Stimulated activated CD4-positive, alpha-beta T cell treated with anti-CD3 and anti-CD28 coated beads, Interleukin-1b, Interleukin-23, amount 100 ng/mL, for 1 hour (primary cell): ENCODE data around the gene PPP1R14B.

Experiments used
- DNase-seq, 2 donors: peaks; one replicate each; pipeline ENCODE4 v3.0.0-alpha.2; 2020; ENCODE audit warnings: low read depth in 2 of 2

Gene PPP1R14B

GRCh38 chr11:64230985-64231365, 15.8 kb downstream of the PPP1R14B start:
- DNase-seq: no peak

GRCh38 chr11:64230171-64230984, 16.4 kb downstream of the PPP1R14B start, which contains the start of gene DNAJC4:
Gene DNAJC4 (plus strand): TSS chr11:64230548. CDS start chr11:64230855, 307 bp downstream.
- peak; percentile 69 to 76 for DNase-seq

GRCh38 chr11:64229744-64230170, 17.0 kb downstream of the PPP1R14B start:
- no peak for DNase-seq

- no peak for DNase-seq
Measured at GRCh38 chr11:64229090-64229743, 17.5 kb downstream of the PPP1R14B start.

GRCh38 chr11:64227405-64227956, 19.3 kb downstream of the PPP1R14B start:
- no peak for DNase-seq

- no peak for DNase-seq
Measured at GRCh38 chr11:64226507-64227051, 20.2 kb downstream of the PPP1R14B start.

GRCh38 chr11:64225608-64226506, 20.9 kb downstream of the PPP1R14B start, which contains the start of the genes NUDT22 and TRPT1:
Gene NUDT22 (plus strand): TSS chr11:64226274. CDS start chr11:64226653, 379 bp downstream.
Gene TRPT1 (minus strand): TSS chr11:64226186. CDS start chr11:64225860, 326 bp downstream.
- DNase-seq: peak; percentile 74 to 90

GRCh38 chr11:64224891-64225607, 21.7 kb downstream of the PPP1R14B start:
- DNase-seq: no peak

GRCh38 chr11:64224151-64224890, 22.4 kb downstream of the PPP1R14B start:
- no peak for DNase-seq

GRCh38 chr11:64223001-64223651, 23.6 kb downstream of the PPP1R14B start:
- no peak for DNase-seq

- DNase-seq: no peak
Measured at GRCh38 chr11:64222651-64223000, 24.1 kb downstream of the PPP1R14B start.

- DNase-seq: no peak
Measured at GRCh38 chr11:64220798-64221197, 25.9 kb downstream of the PPP1R14B start.

- DNase-seq: no peak
Measured at GRCh38 chr11:64220271-64220670, 26.5 kb downstream of the PPP1R14B start.

GRCh38 chr11:64219755-64220154, 27.0 kb downstream of the PPP1R14B start:
- DNase-seq: no peak

- no peak for DNase-seq
Measured at GRCh38 chr11:64219354-64219684, 27.4 kb downstream of the PPP1R14B start.

GRCh38 chr11:64218628-64219353, 28.0 kb downstream of the PPP1R14B start:
- no peak for DNase-seq

GRCh38 chr11:64216879-64217278, 29.9 kb downstream of the PPP1R14B start:
- DNase-seq: no peak

GRCh38 chr11:64211181-64211872, 35.4 kb downstream of the PPP1R14B start:
- no peak for DNase-seq
